Stimulated activated CD4-positive, alpha-beta T cell treated with anti-CD3 and anti-CD28 coated beads, Interleukin-1b, Interleukin-23, amount 100 ng/mL, for 4 hours (primary cell): Measurements from ENCODE around the gene HYAL2.
"Not testable (repeated sequence)": the region's sequence is repeated elsewhere in the genome, so short reads cannot be mapped to it uniquely, and the experiment has no call there.

ENCODE experiments used
- DNase-seq, 2 donors: peaks; one replicate each; pipeline ENCODE4 v3.0.0-alpha.2; 2020; ENCODE audit warnings: low read depth in 2 of 2

The HYAL2 gene

GRCh38 chr3:50292159-50293078 lies 30.1 kb downstream of the HYAL2 start, which contains the start of gene IFRD2:
TSS of gene IFRD2 (minus strand) at chr3:50292429. CDS start at chr3:50292274, 155 bp downstream.
- peak; percentile 88 to 92 for DNase-seq

GRCh38 chr3:50290161-50290641 lies 32.3 kb downstream of the HYAL2 start:
- no peak for DNase-seq

- DNase-seq: no peak
These were observed 33.4 kb downstream of the HYAL2 start for GRCh38 chr3:50289130-50289529.

- no peak for DNase-seq
These were observed 34.0 kb downstream of the HYAL2 start for GRCh38 chr3:50288387-50289007.

GRCh38 chr3:50287262-50287661 lies 35.3 kb downstream of the HYAL2 start:
- no peak for DNase-seq

- DNase-seq: no peak
These were observed 36.0 kb downstream of the HYAL2 start for GRCh38 chr3:50286322-50287227.

- not testable (repeated sequence) for DNase-seq
These were observed 38.4 kb downstream of the HYAL2 start for GRCh38 chr3:50284121-50284520.

- DNase-seq: no peak
These were observed 43.1 kb downstream of the HYAL2 start for GRCh38 chr3:50279255-50280016.

- no peak for DNase-seq
These were observed 43.7 kb downstream of the HYAL2 start, which contains the start of gene LSMEM2 for GRCh38 chr3:50278880-50279224. TSS of gene LSMEM2 (plus strand) at chr3:50279087. CDS start at chr3:50279114, 27 bp downstream.

GRCh38 chr3:50278123-50278879 lies 44.2 kb downstream of the HYAL2 start:
- no peak for DNase-seq

GRCh38 chr3:50276762-50277101 lies 45.8 kb downstream of the HYAL2 start:
- DNase-seq: no peak

GRCh38 chr3:50275996-50276761 lies 46.4 kb downstream of the HYAL2 start:
- no peak for DNase-seq

- DNase-seq: no peak
These were observed 47.2 kb downstream of the HYAL2 start for GRCh38 chr3:50275141-50275995.

- peak; percentile 43 to 68 for DNase-seq
These were observed 48.0 kb downstream of the HYAL2 start for GRCh38 chr3:50274371-50275104.

GRCh38 chr3:50273689-50274065 lies 48.9 kb downstream of the HYAL2 start:
- no peak for DNase-seq

- DNase-seq: peak; percentile 89 to 90
These were observed 49.4 kb downstream of the HYAL2 start for GRCh38 chr3:50272911-50273688.

- DNase-seq: not testable (repeated sequence)
These were observed 50.0 kb downstream of the HYAL2 start for GRCh38 chr3:50272538-50272910.
